ENCODE measurements around the gene PCSK1.
"Not testable (repeated sequence)": the region's sequence is repeated elsewhere in the genome, so short reads cannot be mapped to it uniquely, and the experiment has no call there.

PCSK1 gene

GRCh38 chr5:96427824-96428223 is 5.2 kb downstream of the PCSK1 start:
- no peak for DNase-seq (ENCODE audit: low read depth in 1 of 2, low spot score in 1 of 2)

- DNase-seq (ENCODE audit: low read depth in 1 of 2, low spot score in 1 of 2): no peak
Observed at GRCh38 chr5:96426831-96427230, 6.2 kb downstream of the PCSK1 start.

GRCh38 chr5:96425443-96425842 is 7.6 kb downstream of the PCSK1 start:
- no peak for DNase-seq (ENCODE audit: low read depth in 1 of 2, low spot score in 1 of 2)

- no peak for DNase-seq (ENCODE audit: low read depth in 1 of 2, low spot score in 1 of 2)
Observed at GRCh38 chr5:96415897-96416296, 17.2 kb downstream of the PCSK1 start.

GRCh38 chr5:96412868-96413449 is 20.1 kb downstream of the PCSK1 start:
- no peak for DNase-seq (ENCODE audit: low read depth in 1 of 2, low spot score in 1 of 2)

GRCh38 chr5:96410013-96410412 is 23.0 kb downstream of the PCSK1 start:
- no peak for DNase-seq (ENCODE audit: low read depth in 1 of 2, low spot score in 1 of 2)

- DNase-seq (ENCODE audit: low read depth in 1 of 2, low spot score in 1 of 2): no peak
Observed at GRCh38 chr5:96408841-96409538, 24.1 kb downstream of the PCSK1 start.

- DNase-seq (ENCODE audit: low read depth in 1 of 2, low spot score in 1 of 2): no peak
Observed at GRCh38 chr5:96408210-96408777, 24.8 kb downstream of the PCSK1 start.

- no peak for DNase-seq (ENCODE audit: low read depth in 1 of 2, low spot score in 1 of 2)
Observed at GRCh38 chr5:96407436-96407835, 25.6 kb downstream of the PCSK1 start.

- DNase-seq (ENCODE audit: low read depth in 1 of 2, low spot score in 1 of 2): no peak
Observed at GRCh38 chr5:96404191-96404867, 28.7 kb downstream of the PCSK1 start.

- DNase-seq (ENCODE audit: low read depth in 1 of 2, low spot score in 1 of 2): no peak
Observed at GRCh38 chr5:96402500-96402899, 30.5 kb downstream of the PCSK1 start.

- no peak for DNase-seq (ENCODE audit: low read depth in 1 of 2, low spot score in 1 of 2)
Observed at GRCh38 chr5:96396878-96397277, 36.2 kb downstream of the PCSK1 start.

- DNase-seq (ENCODE audit: low read depth in 1 of 2, low spot score in 1 of 2): not testable (repeated sequence)
Observed at GRCh38 chr5:96395295-96395694, 37.8 kb downstream of the PCSK1 start.

- no peak for DNase-seq (ENCODE audit: low read depth in 1 of 2, low spot score in 1 of 2)
Observed at GRCh38 chr5:96391921-96392320, 41.1 kb downstream of the PCSK1 start.

GRCh38 chr5:96388176-96388575 is 44.9 kb downstream of the PCSK1 start:
- DNase-seq (ENCODE audit: low read depth in 1 of 2, low spot score in 1 of 2): no peak

GRCh38 chr5:96387616-96388015 is 45.4 kb downstream of the PCSK1 start:
- no peak for DNase-seq (ENCODE audit: low read depth in 1 of 2, low spot score in 1 of 2)

- no peak for DNase-seq (ENCODE audit: low read depth in 1 of 2, low spot score in 1 of 2)
Observed at GRCh38 chr5:96385538-96385937, 47.5 kb downstream of the PCSK1 start.

- DNase-seq (ENCODE audit: low read depth in 1 of 2, low spot score in 1 of 2): no peak
Observed at GRCh38 chr5:96384353-96384752, 48.7 kb downstream of the PCSK1 start.

- no peak for DNase-seq (ENCODE audit: low read depth in 1 of 2, low spot score in 1 of 2)
Observed at GRCh38 chr5:96381526-96381925, 51.5 kb downstream of the PCSK1 start.

- no peak for DNase-seq (ENCODE audit: low read depth in 1 of 2, low spot score in 1 of 2)
Observed at GRCh38 chr5:96379896-96380295, 53.2 kb downstream of the PCSK1 start.

- DNase-seq (ENCODE audit: low read depth in 1 of 2, low spot score in 1 of 2): no peak
Observed at GRCh38 chr5:96377597-96377996, 55.5 kb downstream of the PCSK1 start.

GRCh38 chr5:96377167-96377566 is 55.9 kb downstream of the PCSK1 start:
- DNase-seq (ENCODE audit: low read depth in 1 of 2, low spot score in 1 of 2): no peak

Measured in activated CD4-positive, alpha-beta T cell treated with anti-CD3 and anti-CD28 coated beads, Interleukin-2, amount 50 U/mL, for 24 hours (primary cell).